Endodermal cell (in vitro differentiated cells): ENCODE results near the gene LYZ. TPM values are rescaled to one million over a fixed set of nuclear protein-coding genes. Genes with fewer than 3 reads are reported as not detected.

ENCODE experiments used
- DNase-seq: peaks from one replicate; pipeline ENCODE4 v3.0.0-alpha.2; 2017
- H3K27ac ChIP-seq: 2 replicates; pipeline ENCODE4 v1.5.1; 2013; ENCODE audit warnings: mild to moderate bottlenecking, low read depth, low read length, moderate library complexity
- H3K27me3 ChIP-seq: 2 replicates; pipeline ENCODE4 v1.6.1; 2013; ENCODE audit warnings: mild to moderate bottlenecking, low read length, moderate library complexity; ENCODE audit not compliant: insufficient read depth, control insufficient read depth, poor library complexity, severe bottlenecking
- H3K36me3 ChIP-seq: 2 replicates; pipeline ENCODE4 v1.7.0; 2013; ENCODE audit warnings: mild to moderate bottlenecking, low read length, moderate library complexity; ENCODE audit not compliant: control insufficient read depth, insufficient read depth
- H3K4me1 ChIP-seq: one replicate; pipeline ENCODE4 v1.7.0; 2013; ENCODE audit warnings: low read length; ENCODE audit not compliant: control insufficient read depth, insufficient read depth
- H3K4me3 ChIP-seq: 2 replicates; pipeline ENCODE4 v1.5.1; 2013; ENCODE audit warnings: mild to moderate bottlenecking, low read length, moderate library complexity
- H3K9ac ChIP-seq: 2 replicates; pipeline ENCODE4 v1.6.1; 2013; ENCODE audit warnings: mild to moderate bottlenecking, low read length, moderate library complexity; ENCODE audit not compliant: poor library complexity, severe bottlenecking; ENCODE audit errors: extremely low read depth
- H3K9me3 ChIP-seq: 2 replicates; pipeline ENCODE4 v1.6.1; 2013; ENCODE audit warnings: mild to moderate bottlenecking, low read length, moderate library complexity; ENCODE audit not compliant: control insufficient read depth
- H3K27ac Mint-ChIP-seq: 2 replicates; pipeline ENCODE4 v1.8.0; 2020; ENCODE audit warnings: mixed read lengths
- H3K27me3 Mint-ChIP-seq: 2 replicates; pipeline ENCODE4 v1.8.0; 2021; ENCODE audit warnings: mild to moderate bottlenecking, mixed read lengths; ENCODE audit not compliant: insufficient read depth
- H3K36me3 Mint-ChIP-seq: 2 replicates; pipeline ENCODE4 v1.8.0; 2020; ENCODE audit warnings: low read depth, mixed read lengths
- H3K4me1 Mint-ChIP-seq: 2 replicates; pipeline ENCODE4 v1.8.0; 2020; ENCODE audit warnings: mixed read lengths
- H3K4me3 Mint-ChIP-seq: 2 replicates; pipeline ENCODE4 v1.8.0; 2020; ENCODE audit warnings: mild to moderate bottlenecking, moderate library complexity, mixed read lengths
- H3K9me3 Mint-ChIP-seq: 2 replicates; pipeline ENCODE4 v1.8.0; 2020; ENCODE audit warnings: mild to moderate bottlenecking, mixed read lengths
- WGBS, 2 experiments: methylation state at CpG; one replicate each; pipeline versions ENCODE4 v1.1.5 to v1.1.7; 2013; ENCODE audit warnings: missing lambda C conversion rate in 2 of 2, mixed read lengths in 1 of 2; ENCODE audit not compliant: insufficient coverage in 1 of 2, insufficient read length in 1 of 2; 5-methylcytosine and 5-hydroxymethylcytosine counted together
- total RNA-seq, 2 donors: library from RNA; stranded (reverse); fragmentation: NEBNext Ultra II Directional in 1 of 2; extraction: Animal tissue kit (Norgen Biotek cat#: 25700) in 1 of 2; gene quantifications; 2 replicates in 1 of 2; 3 replicates in 1 of 2; pipeline ENCODE4 v1.2.1, GENCODE V29; 2021
- TF ChIP-seq, protein P1 (sequence below): fragments of 200-600 bp; sonication (generic); conservative IDR thresholded peaks from 2 replicates; pipeline ENCODE4 v1.5.0; 2021; ENCODE audit warnings: antibody characterized with exemption, mild to moderate bottlenecking

LYZ gene
- total RNA-seq, 2 donors from 2014 or later = not detected

- H3K27ac ChIP-seq = no peak overlapping the region
- peaks cover 14% of the 10 kb centered on the region for H3K36me3 ChIP-seq
- H3K9me3 Mint-ChIP-seq = peaks cover 13% of the 10 kb centered on the region
- no peak for DNase-seq
- H3K27me3 ChIP-seq = no peaks in the 10 kb centered on the region
- no peak overlapping the region for H3K9ac ChIP-seq
- WGBS, 2 experiments = 85% methylated on average over 2 of the region's 3 CpGs; no CpG with 5 or more reads in 1 of the 2 experiments
- H3K27me3 Mint-ChIP-seq = no peaks in the 10 kb centered on the region
- peaks cover 20% of the 10 kb centered on the region for H3K36me3 Mint-ChIP-seq
- no peak overlapping the region for H3K27ac Mint-ChIP-seq
- no peak overlapping the region for H3K4me3 Mint-ChIP-seq
- no peak overlapping the region for H3K4me3 ChIP-seq
- H3K4me1 Mint-ChIP-seq = no peaks in the 10 kb centered on the region
- peaks cover 20% of the 10 kb centered on the region for H3K9me3 ChIP-seq
- TF ChIP-seq, protein P1, sequence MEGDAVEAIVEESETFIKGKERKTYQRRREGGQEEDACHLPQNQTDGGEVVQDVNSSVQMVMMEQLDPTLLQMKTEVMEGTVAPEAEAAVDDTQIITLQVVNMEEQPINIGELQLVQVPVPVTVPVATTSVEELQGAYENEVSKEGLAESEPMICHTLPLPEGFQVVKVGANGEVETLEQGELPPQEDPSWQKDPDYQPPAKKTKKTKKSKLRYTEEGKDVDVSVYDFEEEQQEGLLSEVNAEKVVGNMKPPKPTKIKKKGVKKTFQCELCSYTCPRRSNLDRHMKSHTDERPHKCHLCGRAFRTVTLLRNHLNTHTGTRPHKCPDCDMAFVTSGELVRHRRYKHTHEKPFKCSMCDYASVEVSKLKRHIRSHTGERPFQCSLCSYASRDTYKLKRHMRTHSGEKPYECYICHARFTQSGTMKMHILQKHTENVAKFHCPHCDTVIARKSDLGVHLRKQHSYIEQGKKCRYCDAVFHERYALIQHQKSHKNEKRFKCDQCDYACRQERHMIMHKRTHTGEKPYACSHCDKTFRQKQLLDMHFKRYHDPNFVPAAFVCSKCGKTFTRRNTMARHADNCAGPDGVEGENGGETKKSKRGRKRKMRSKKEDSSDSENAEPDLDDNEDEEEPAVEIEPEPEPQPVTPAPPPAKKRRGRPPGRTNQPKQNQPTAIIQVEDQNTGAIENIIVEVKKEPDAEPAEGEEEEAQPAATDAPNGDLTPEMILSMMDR = no peak
- H3K4me1 ChIP-seq = no peaks in the 10 kb centered on the region
These were observed 49.8 kb downstream of the LYZ start for GRCh38 chr12:69397978-69398377.

DNA sequence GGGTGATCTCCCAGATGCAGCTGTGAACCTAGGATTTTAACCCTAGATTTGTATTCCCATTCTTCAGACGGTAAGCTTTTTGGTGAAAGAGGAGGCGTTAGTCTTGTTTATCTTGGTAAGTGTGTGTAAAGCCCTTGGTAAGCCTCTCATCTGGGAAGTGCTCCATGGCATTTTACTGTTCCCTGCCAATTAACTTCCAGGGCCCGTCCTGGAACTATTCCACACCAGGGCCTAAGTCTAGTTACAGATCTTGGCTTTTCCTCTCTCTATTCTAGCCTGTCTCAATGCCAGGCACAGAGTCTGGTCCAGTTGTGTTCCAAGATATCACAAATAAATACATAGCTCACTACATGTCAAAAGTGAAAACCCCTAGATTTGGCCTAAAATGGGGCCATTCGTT, 53.8 kb downstream of the LYZ start:
- H3K4me1 Mint-ChIP-seq = no peaks in the 10 kb centered on the region
- Histone ChIP-seq H3K27ac (no peak overlapping the region), H3K9me3 (peaks cover 16% of the 10 kb centered on the region), H3K9ac (no peak overlapping the region), H3K36me3 (peaks cover 5% of the 10 kb centered on the region), H3K4me3 (no peak overlapping the region), H3K4me1 (no peaks in the 10 kb centered on the region), H3K27me3 (no peaks in the 10 kb centered on the region)
- H3K27ac Mint-ChIP-seq = no peak overlapping the region
- DNase-seq = no peak
- peaks cover 16% of the 10 kb centered on the region for H3K36me3 Mint-ChIP-seq
- WGBS, 2 experiments = 89% methylated on average over 4 of the region's 4 CpGs; no CpG with 5 or more reads in 1 of the 2 experiments
- no peaks in the 10 kb centered on the region for H3K27me3 Mint-ChIP-seq
- H3K9me3 Mint-ChIP-seq = peaks cover 7% of the 10 kb centered on the region
- H3K4me3 Mint-ChIP-seq = no peak overlapping the region
- TF ChIP-seq, protein P1 = no peak

Other genes with a start within 250 kb of the LYZ start
- gene CPSF6, start 108.8 kb upstream of the LYZ start, total RNA-seq = 100 to 1,000 TPM; 115 to 139 TPM
- gene YEATS4, start 11.4 kb downstream of the LYZ start, total RNA-seq = 10 to 100 TPM; 37.0 to 40.9 TPM
- 10 to 100 TPM; 63.1 to 65.8 TPM for gene FRS2, start 122.0 kb downstream of the LYZ start, total RNA-seq
- 100 to 1,000 TPM; 284 to 319 TPM for gene CCT2, start 237.1 kb downstream of the LYZ start, total RNA-seq